T follicular helper cell (primary cell): ENCODE data around the gene PSAP.
"Not testable (repeated sequence)": the region's sequence is repeated elsewhere in the genome, so short reads cannot be mapped to it uniquely, and the experiment has no call there.

Experiments
- DNase-seq: peaks from one replicate; pipeline ENCODE4 v3.0.0-alpha.2; 2020; ENCODE audit warnings: low read depth
- total RNA-seq, 2 experiments: gene quantifications; one replicate each; lab custom pipeline; 2026; lab: John Stamatoyannopoulos, UW

The PSAP gene
- 224 to 322 reads per million in 2 experiments for total RNA-seq

- peak; percentile 97 for DNase-seq
These were observed at the start of gene PSAP for GRCh38 chr10:71850743-71851464. Gene PSAP (minus strand): TSS chr10:71851251. CDS start chr10:71851221, 30 bp downstream.

GRCh38 chr10:71900441-71901180 lies 49.6 kb upstream of the PSAP start:
- DNase-seq, result no peak

- no peak for DNase-seq
These were observed 48.8 kb upstream of the PSAP start for GRCh38 chr10:71899665-71900412.

- not testable (repeated sequence) for DNase-seq
These were observed 47.3 kb upstream of the PSAP start for GRCh38 chr10:71898346-71898745.

- DNase-seq, result no peak
These were observed 42.9 kb upstream of the PSAP start for GRCh38 chr10:71893920-71894319.

GRCh38 chr10:71893258-71893815 lies 42.3 kb upstream of the PSAP start:
- no peak for DNase-seq

GRCh38 chr10:71891437-71891836 lies 40.4 kb upstream of the PSAP start:
- no peak for DNase-seq

- no peak for DNase-seq
These were observed 38.4 kb upstream of the PSAP start for GRCh38 chr10:71889388-71889987.

GRCh38 chr10:71888623-71889387 lies 37.8 kb upstream of the PSAP start:
- DNase-seq, result no peak

- no peak for DNase-seq
These were observed 37.2 kb upstream of the PSAP start for GRCh38 chr10:71888248-71888622.

GRCh38 chr10:71887743-71888142 lies 36.7 kb upstream of the PSAP start:
- no peak for DNase-seq

- no peak for DNase-seq
These were observed 32.0 kb upstream of the PSAP start for GRCh38 chr10:71882813-71883659.

- no peak for DNase-seq
These were observed 30.8 kb upstream of the PSAP start for GRCh38 chr10:71881647-71882355.

- DNase-seq, result not testable (repeated sequence)
These were observed 30.2 kb upstream of the PSAP start for GRCh38 chr10:71881307-71881624.

- no peak for DNase-seq
These were observed 29.6 kb upstream of the PSAP start for GRCh38 chr10:71880425-71881306.

- DNase-seq, result no peak
These were observed 27.4 kb upstream of the PSAP start for GRCh38 chr10:71878327-71879034.

GRCh38 chr10:71877821-71878220 lies 26.8 kb upstream of the PSAP start:
- no peak for DNase-seq
